GM12873 (cell line): Measurements from ENCODE around the gene NRSN2.

Experiments
- CTCF ChIP-seq: IDR thresholded peaks from 2 replicates; pipeline ENCODE4 v1.5.1; 2012; ENCODE audit warnings: low read depth, mild to moderate bottlenecking, moderate library complexity, low read length, control low read depth; ENCODE audit not compliant: insufficient read depth; ENCODE audit errors: missing control alignments

The NRSN2 gene

GRCh38 chr20:313402-313801 is 33.5 kb upstream of the NRSN2 start:
- TF ChIP-seq CTCF = no peak

- no peak for TF ChIP-seq CTCF
These were observed 33.0 kb upstream of the NRSN2 start for GRCh38 chr20:313948-314347.

DNA sequence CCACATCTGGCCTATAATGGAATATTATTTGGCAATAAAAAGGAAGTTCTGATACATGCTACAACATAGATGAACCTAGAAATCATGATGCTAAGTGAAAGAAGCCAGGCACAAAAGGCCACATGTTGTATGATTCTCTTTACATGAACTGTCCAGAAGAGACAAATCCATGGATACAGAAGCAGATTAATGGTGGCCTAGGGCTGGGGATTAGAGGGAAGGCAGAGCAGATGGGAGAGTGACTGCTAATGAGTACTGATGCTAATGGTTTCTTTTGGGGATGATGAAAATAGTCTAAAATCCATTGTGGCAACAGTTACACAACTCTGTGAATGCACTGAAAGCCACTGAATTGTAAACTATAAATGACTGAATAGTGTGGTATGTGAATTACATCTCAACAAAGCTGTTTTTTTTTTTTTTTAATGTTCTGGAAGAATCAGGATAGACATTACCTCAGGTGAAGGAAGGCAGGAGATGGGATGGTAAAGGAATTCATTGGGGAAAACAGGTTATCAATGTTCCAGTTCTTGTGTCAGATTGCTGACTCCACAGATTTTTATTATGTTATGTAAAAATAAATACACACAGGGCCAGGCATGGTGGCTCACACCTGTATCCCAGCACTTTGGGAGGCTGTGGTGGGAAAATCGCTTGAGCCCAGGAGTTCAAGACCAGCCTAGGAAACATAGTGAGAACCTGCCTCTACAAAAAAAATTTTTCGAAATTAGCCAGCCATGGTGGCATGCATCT is 30.4 kb upstream of the NRSN2 start:
- no peak for TF ChIP-seq CTCF

DNA sequence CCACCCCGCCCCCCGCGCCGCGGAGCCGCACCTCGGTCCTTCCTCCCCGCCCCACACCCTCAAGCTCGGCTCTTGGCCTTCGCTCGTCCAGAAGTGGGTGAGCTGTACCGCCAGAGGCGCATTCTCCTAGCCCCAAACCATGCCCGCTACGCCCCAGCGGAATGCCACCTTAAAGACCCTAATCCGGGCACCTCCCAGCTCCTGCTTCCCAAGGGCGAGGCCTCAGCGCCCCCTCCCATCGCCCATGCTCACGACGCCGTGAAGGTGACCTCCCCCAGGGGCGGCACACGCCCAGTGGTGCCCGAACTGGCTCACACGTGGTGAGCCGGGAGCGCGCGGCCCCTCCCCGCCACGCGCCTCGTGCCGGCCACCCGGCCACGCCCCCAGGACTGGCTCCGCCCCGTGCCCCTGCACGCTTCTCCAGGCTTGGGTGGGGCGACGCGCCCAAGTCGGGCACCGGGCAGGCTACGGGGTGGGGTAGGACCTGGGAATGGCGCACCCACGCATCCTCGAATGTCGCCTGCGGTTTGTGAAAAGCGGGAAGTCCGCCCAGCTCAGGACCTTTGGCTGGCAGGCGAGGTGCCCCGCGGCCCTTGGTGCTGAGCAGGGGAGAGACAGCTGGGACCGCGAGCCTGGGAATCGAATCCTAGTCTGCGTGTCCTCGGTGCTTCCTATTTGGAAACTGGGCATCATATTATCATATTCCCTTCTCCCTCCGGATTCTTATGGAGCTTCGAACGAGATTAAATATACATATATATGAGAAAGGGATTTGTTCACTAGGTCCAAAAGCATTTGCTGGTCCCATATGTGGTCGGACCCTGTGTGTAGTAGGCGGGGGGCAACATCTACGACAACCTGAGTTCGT is 22.5 kb upstream of the NRSN2 start:
- peak; percentile 62 for TF ChIP-seq CTCF

- no peak for TF ChIP-seq CTCF
These were observed 21.6 kb upstream of the NRSN2 start, which contains the start of gene SOX12 for GRCh38 chr20:325045-325888. Gene SOX12 (plus strand): TSS chr20:325552. CDS start chr20:325925, 373 bp downstream.

GRCh38 chr20:325889-326644 is 20.8 kb upstream of the NRSN2 start:
- TF ChIP-seq CTCF = no peak
